ENCODE results near the gene RELB.

RELB gene

GRCh38 chr19:45046355-45046754 lies 45.1 kb downstream of the RELB start:
- ATAC-seq (ENCODE audit: insufficient read depth, low read depth): no peak
- H3K79me2 ChIP-seq (ENCODE audit: insufficient read depth, low read length): peaks cover 96% of the 10 kb centered on the region
- H4K20me1 ChIP-seq (ENCODE audit: insufficient read depth, low read length): peaks cover 80% of the 10 kb centered on the region
- H3K4me3 ChIP-seq (ENCODE audit: low read depth in 1 of 2, low read length in 2 of 2): no peak overlapping the region
- H2AFZ ChIP-seq (ENCODE audit: low read depth, low read length): no peak overlapping the region
- DNase-seq: no peak
- no peak overlapping the region for H3K9ac ChIP-seq (ENCODE audit: low read depth, low read length)
- no peak for TF ChIP-seq EZH2 (IDR thresholded peaks at IDR 0.05; ENCODE audit: borderline replicate concordance, low read depth, low read length, severe bottlenecking)
- TF ChIP-seq, protein P1, sequence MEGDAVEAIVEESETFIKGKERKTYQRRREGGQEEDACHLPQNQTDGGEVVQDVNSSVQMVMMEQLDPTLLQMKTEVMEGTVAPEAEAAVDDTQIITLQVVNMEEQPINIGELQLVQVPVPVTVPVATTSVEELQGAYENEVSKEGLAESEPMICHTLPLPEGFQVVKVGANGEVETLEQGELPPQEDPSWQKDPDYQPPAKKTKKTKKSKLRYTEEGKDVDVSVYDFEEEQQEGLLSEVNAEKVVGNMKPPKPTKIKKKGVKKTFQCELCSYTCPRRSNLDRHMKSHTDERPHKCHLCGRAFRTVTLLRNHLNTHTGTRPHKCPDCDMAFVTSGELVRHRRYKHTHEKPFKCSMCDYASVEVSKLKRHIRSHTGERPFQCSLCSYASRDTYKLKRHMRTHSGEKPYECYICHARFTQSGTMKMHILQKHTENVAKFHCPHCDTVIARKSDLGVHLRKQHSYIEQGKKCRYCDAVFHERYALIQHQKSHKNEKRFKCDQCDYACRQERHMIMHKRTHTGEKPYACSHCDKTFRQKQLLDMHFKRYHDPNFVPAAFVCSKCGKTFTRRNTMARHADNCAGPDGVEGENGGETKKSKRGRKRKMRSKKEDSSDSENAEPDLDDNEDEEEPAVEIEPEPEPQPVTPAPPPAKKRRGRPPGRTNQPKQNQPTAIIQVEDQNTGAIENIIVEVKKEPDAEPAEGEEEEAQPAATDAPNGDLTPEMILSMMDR (IDR thresholded peaks at IDR 0.05; ENCODE audit: borderline replicate concordance, extremely low read depth, low read length, poor library complexity, severe bottlenecking): no peak
- no peaks in the 10 kb centered on the region for H3K9me3 ChIP-seq (ENCODE audit: insufficient read depth, low read length, severe bottlenecking)
- H3K4me1 ChIP-seq (ENCODE audit: insufficient read depth, low read length): peaks cover 11% of the 10 kb centered on the region
- H3K27me3 ChIP-seq (ENCODE audit: insufficient read depth, low read length, poor library complexity): no peaks in the 10 kb centered on the region
- H3K4me2 ChIP-seq (ENCODE audit: insufficient read depth, low read length): no peak overlapping the region
- peaks cover 69% of the 10 kb centered on the region for H3K36me3 ChIP-seq (ENCODE audit: insufficient read depth, low read length)
- no peak overlapping the region for H3K27ac ChIP-seq (ENCODE audit: low read length)

DNA sequence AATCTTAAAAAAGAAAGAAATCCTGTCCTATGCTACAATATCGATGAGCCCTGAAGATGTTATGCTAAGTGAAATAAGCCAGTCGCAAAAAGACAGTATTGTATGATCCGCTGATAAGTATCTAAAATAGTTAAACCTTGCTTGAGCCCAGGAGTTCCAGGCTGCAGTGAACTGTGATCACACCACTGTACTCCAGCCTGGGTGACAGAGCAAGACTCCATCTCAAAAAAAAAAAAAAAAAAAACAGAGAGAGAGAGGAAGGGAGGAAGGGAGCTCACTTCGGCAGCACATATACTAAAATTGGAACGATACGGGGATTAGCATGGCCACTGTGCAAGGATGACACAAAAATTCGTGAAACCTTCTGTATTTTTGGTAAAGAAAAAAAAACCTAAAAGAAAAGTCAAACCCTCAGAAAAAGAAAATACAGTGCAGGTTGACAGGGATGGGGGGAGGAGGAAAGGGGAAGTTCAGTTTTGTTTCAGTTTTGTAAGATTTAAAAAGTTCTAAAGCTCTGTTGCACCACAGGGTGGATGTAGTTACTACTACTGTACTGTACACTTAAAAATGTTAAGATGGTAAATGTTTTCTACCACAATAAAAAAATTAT lies 46.0 kb downstream of the RELB start:
- Histone ChIP-seq H4K20me1 (ENCODE audit: insufficient read depth, low read length) (peaks cover 78% of the 10 kb centered on the region), H3K4me3 (ENCODE audit: low read depth in 1 of 2, low read length in 2 of 2) (no peak overlapping the region), H3K4me1 (ENCODE audit: insufficient read depth, low read length) (peaks cover 3% of the 10 kb centered on the region; the same call in 1 of the 2 replicates), H3K9ac (ENCODE audit: low read depth, low read length) (no peak overlapping the region), H3K36me3 (ENCODE audit: insufficient read depth, low read length) (peaks cover 69% of the 10 kb centered on the region), H3K9me3 (ENCODE audit: insufficient read depth, low read length, severe bottlenecking) (no peaks in the 10 kb centered on the region), H3K79me2 (ENCODE audit: insufficient read depth, low read length) (peaks cover 93% of the 10 kb centered on the region), H3K4me2 (ENCODE audit: insufficient read depth, low read length) (no peak overlapping the region), H3K27me3 (ENCODE audit: insufficient read depth, low read length, poor library complexity) (no peaks in the 10 kb centered on the region), H3K27ac (ENCODE audit: low read length) (no peak overlapping the region), H2AFZ (ENCODE audit: low read depth, low read length) (no peak overlapping the region)
- no peak for TF ChIP-seq EZH2 (IDR thresholded peaks at IDR 0.05; ENCODE audit: borderline replicate concordance, low read depth, low read length, severe bottlenecking)
- TF ChIP-seq, protein P1 (IDR thresholded peaks at IDR 0.05; ENCODE audit: borderline replicate concordance, extremely low read depth, low read length, poor library complexity, severe bottlenecking): no peak
- ATAC-seq (ENCODE audit: insufficient read depth, low read depth): no peak
- no peak for DNase-seq

DNA sequence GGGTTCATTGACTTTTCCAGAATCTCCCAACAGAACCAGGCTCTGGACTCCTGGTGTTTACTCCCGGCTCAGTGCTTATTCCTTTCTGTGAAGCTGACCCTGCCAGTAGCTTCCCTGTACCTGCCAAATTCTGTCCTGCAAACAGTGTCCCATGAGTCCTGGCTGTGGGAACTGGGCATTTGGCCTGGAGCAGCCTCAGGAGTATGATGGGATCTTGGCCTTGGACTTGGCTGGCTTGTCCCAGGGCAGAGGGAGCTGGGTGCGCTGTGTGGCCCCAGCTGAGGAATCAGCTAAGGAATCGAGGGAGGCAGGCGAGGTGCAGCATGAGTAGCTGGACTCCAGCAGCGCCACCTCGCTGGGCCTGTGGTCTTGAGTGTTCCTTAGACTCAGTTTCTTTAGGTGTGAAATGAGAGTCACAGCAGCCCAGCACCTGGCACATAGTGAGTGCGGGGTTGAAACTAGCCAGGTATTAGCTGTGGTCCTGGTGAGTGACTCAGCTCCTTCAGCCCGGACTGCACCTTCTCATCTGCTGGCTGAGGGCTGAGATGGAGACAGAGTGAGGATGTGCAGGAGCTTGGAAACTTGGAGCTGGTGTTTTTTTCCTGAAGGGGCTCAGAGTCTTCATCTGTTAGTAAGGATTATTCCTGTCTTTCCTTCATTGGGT lies 47.9 kb downstream of the RELB start:
- Histone ChIP-seq H3K9me3 (ENCODE audit: insufficient read depth, low read length, severe bottlenecking) (no peaks in the 10 kb centered on the region), H2AFZ (ENCODE audit: low read depth, low read length) (no peak overlapping the region), H3K9ac (ENCODE audit: low read depth, low read length) (no peak overlapping the region), H3K79me2 (ENCODE audit: insufficient read depth, low read length) (peaks cover 86% of the 10 kb centered on the region), H3K4me3 (ENCODE audit: low read depth in 1 of 2, low read length in 2 of 2) (no peak overlapping the region), H3K27ac (ENCODE audit: low read length) (no peak overlapping the region), H3K36me3 (ENCODE audit: insufficient read depth, low read length) (peaks cover 67% of the 10 kb centered on the region), H3K4me1 (ENCODE audit: insufficient read depth, low read length) (no peaks in the 10 kb centered on the region), H4K20me1 (ENCODE audit: insufficient read depth, low read length) (peaks cover 79% of the 10 kb centered on the region), H3K4me2 (ENCODE audit: insufficient read depth, low read length) (no peak overlapping the region), H3K27me3 (ENCODE audit: insufficient read depth, low read length, poor library complexity) (no peaks in the 10 kb centered on the region)
- TF ChIP-seq, protein P1 (IDR thresholded peaks at IDR 0.05; ENCODE audit: borderline replicate concordance, extremely low read depth, low read length, poor library complexity, severe bottlenecking): no peak
- no peak for TF ChIP-seq EZH2 (IDR thresholded peaks at IDR 0.05; ENCODE audit: borderline replicate concordance, low read depth, low read length, severe bottlenecking)
- no peak for DNase-seq
- ATAC-seq (ENCODE audit: insufficient read depth, low read depth): no peak
